H1 (cell line): ENCODE results near the gene RIMKLA. TPM values are rescaled to one million over a fixed set of nuclear protein-coding genes. Genes with fewer than 3 reads are reported as not detected.

Source experiments
- CTCF ChIA-PET: fragments of 300-600 bp; sonication (Branson Sonifier 250); formaldehyde crosslinking; loops from one replicate; lab custom pipeline; 2021; ENCODE audit not compliant: partially characterized antibody; lab: Charles Lee
- POLR2A ChIA-PET: fragments of 300-600 bp; sonication (Branson Sonifier 250); formaldehyde crosslinking; loops from one replicate; lab custom pipeline; 2021; ENCODE audit warnings: inconsistent platforms; ENCODE audit not compliant: partially characterized antibody; lab: Charles Lee
- DNase-seq, 2 experiments: peaks; one replicate each; pipeline versions ENCODE4 v3.0.0 to v3.0.0-alpha.2; 2010 to 2022; ENCODE audit warnings: low spot score in 2 of 2, low read depth in 1 of 2, mixed read lengths in 1 of 2
- FAIRE-seq: peaks from 2 replicates; lab custom pipeline; 2011; peaks lifted over from hg19 to GRCh38; lab: Jason Lieb, UNC
- H2AFZ ChIP-seq: 2 replicates; pipeline ENCODE4 v1.8.1; 2012; ENCODE audit warnings: low read length, inconsistent platforms
- H2AK5ac ChIP-seq: 2 replicates; pipeline ENCODE4 v1.6.1; 2013; ENCODE audit warnings: low read depth, low read length
- H2BK120ac ChIP-seq: replicated peaks from 2 replicates; pipeline ENCODE3; 2013; ENCODE audit warnings: low read depth, low read length, inconsistent platforms
- H2BK12ac ChIP-seq: 2 replicates; pipeline ENCODE4 v1.6.1; 2013; ENCODE audit warnings: low read depth, low read length
- H2BK15ac ChIP-seq: 2 replicates; pipeline ENCODE4 v1.6.1; 2013; ENCODE audit warnings: low read length
- H2BK20ac ChIP-seq: 2 replicates; pipeline ENCODE4 v1.6.1; 2013; ENCODE audit warnings: low read length
- H2BK5ac ChIP-seq: 2 replicates; pipeline ENCODE4 v1.6.1; 2013; ENCODE audit warnings: low read depth, low read length
- H3K14ac ChIP-seq: 2 replicates; pipeline ENCODE4 v1.6.1; 2013; ENCODE audit warnings: inconsistent platforms; ENCODE audit not compliant: insufficient read length
- H3K18ac ChIP-seq: 2 replicates; pipeline ENCODE4 v1.6.1; 2013; ENCODE audit warnings: low read length; ENCODE audit errors: extremely low read depth
- H3K23ac ChIP-seq: 2 replicates; pipeline ENCODE4 v1.6.1; 2013; ENCODE audit warnings: inconsistent platforms; ENCODE audit not compliant: insufficient read length
- H3K23me2 ChIP-seq: 2 replicates; pipeline ENCODE4 v1.6.1; 2013; ENCODE audit warnings: low read depth, low read length
- H3K27ac ChIP-seq: 2 replicates; pipeline ENCODE4 v1.6.1; 2011; ENCODE audit warnings: low read depth, low read length, inconsistent platforms
- H3K27me3 ChIP-seq, 4 experiments: replicated peaks in 1 of 4; 1 replicate in 1 of 4; 2 replicates in 3 of 4; pipeline versions ENCODE4 v1.6.1 to v1.8.1; 2011 to 2013; ENCODE audit warnings: low read length in 3 of 4, mild to moderate bottlenecking in 3 of 4, inconsistent platforms in 2 of 4, mixed read lengths in 2 of 4, moderate library complexity in 1 of 4; ENCODE audit not compliant: control insufficient read depth in 3 of 4, insufficient read depth in 3 of 4; ENCODE audit errors: extremely low read depth in 1 of 4
- H3K36me3 ChIP-seq, 4 experiments: 2 replicates each; pipeline versions ENCODE4 v1.6.1 to v1.8.1; 2011 to 2013; ENCODE audit warnings: mild to moderate bottlenecking in 4 of 4, low read length in 3 of 4, moderate library complexity in 2 of 4, control low read depth in 1 of 4, inconsistent platforms in 1 of 4; ENCODE audit not compliant: insufficient read depth in 4 of 4, control insufficient read depth in 2 of 4
- H3K4ac ChIP-seq: replicated peaks from 2 replicates; pipeline ENCODE3; 2013; ENCODE audit warnings: low read length, low read depth, mixed read lengths, inconsistent platforms; ENCODE audit not compliant: insufficient read length
- H3K4me1 ChIP-seq, 4 experiments: replicated peaks in 1 of 4; 1 replicate in 1 of 4; 2 replicates in 3 of 4; pipeline versions ENCODE4 v1.6.1 to v1.8.1; 2011 to 2013; ENCODE audit warnings: low read length in 3 of 4, inconsistent platforms in 2 of 4, mixed read lengths in 1 of 4; ENCODE audit not compliant: insufficient read depth in 4 of 4, control insufficient read depth in 3 of 4
- H3K4me2 ChIP-seq, 2 experiments: 2 replicates each; pipeline versions ENCODE4 v1.6.1 to v1.8.1; 2011 to 2013; ENCODE audit warnings: low read depth in 2 of 2, low read length in 2 of 2, control low read depth in 1 of 2, inconsistent platforms in 1 of 2, mild to moderate bottlenecking in 1 of 2; ENCODE audit not compliant: insufficient read depth in 1 of 2
- H3K4me3 ChIP-seq, 4 experiments: fragments of 200-600, 300-600 bp in 1 of 4; sonication (generic), shearing (Covaris generic), sonication (Bioruptor Twin) in 1 of 4; 2 replicates each; pipeline versions ENCODE4 v1.5.1 to v1.8.1; 2011 to 2016; ENCODE audit warnings: low read length in 4 of 4, low read depth in 3 of 4, control low read depth in 2 of 4, inconsistent platforms in 2 of 4, mild to moderate bottlenecking in 2 of 4, mixed read lengths in 1 of 4, moderate library complexity in 1 of 4; ENCODE audit not compliant: insufficient read depth in 2 of 4; ENCODE audit errors: extremely low read depth in 1 of 4
- H3K56ac ChIP-seq: replicated peaks from 2 replicates; pipeline ENCODE3; 2013; ENCODE audit warnings: low read depth, mild to moderate bottlenecking, mixed read lengths, low read length, inconsistent platforms; ENCODE audit not compliant: insufficient read length
- H3K79me1 ChIP-seq: 2 replicates; pipeline ENCODE4 v1.6.1; 2013; ENCODE audit warnings: low read depth, low read length, control low read depth
- H3K79me2 ChIP-seq, 2 experiments: 2 replicates each; pipeline versions ENCODE4 v1.6.1 to v1.8.1; 2012 to 2013; ENCODE audit warnings: low read length in 2 of 2, mild to moderate bottlenecking in 2 of 2, inconsistent platforms in 1 of 2; ENCODE audit not compliant: insufficient read depth in 2 of 2, control insufficient read depth in 1 of 2
- H3K9ac ChIP-seq, 4 experiments: replicated peaks in 1 of 4; 1 replicate in 1 of 4; 2 replicates in 3 of 4; pipeline versions ENCODE4 v1.6.1 to v1.8.1; 2011 to 2013; ENCODE audit warnings: low read depth in 3 of 4, low read length in 3 of 4, control low read depth in 2 of 4, mild to moderate bottlenecking in 2 of 4, moderate library complexity in 2 of 4, inconsistent platforms in 1 of 4; ENCODE audit errors: extremely low read depth in 1 of 4
- H3K9me3 ChIP-seq, 2 experiments: 2 replicates each; pipeline versions ENCODE4 v1.6.1 to v1.8.1; 2012 to 2013; ENCODE audit warnings: mild to moderate bottlenecking in 2 of 2, moderate library complexity in 2 of 2, control low read depth in 1 of 2, inconsistent platforms in 1 of 2, low read depth in 1 of 2, low read length in 1 of 2, mixed read lengths in 1 of 2; ENCODE audit not compliant: insufficient read depth in 2 of 2
- H4K20me1 ChIP-seq, 2 experiments: replicated peaks in 1 of 2; 2 replicates each; pipeline versions ENCODE3 to v1.8.1; 2011 to 2013; ENCODE audit warnings: inconsistent platforms in 2 of 2, low read length in 2 of 2, mild to moderate bottlenecking in 1 of 2; ENCODE audit not compliant: insufficient read depth in 2 of 2, control insufficient read depth in 1 of 2
- H4K5ac ChIP-seq: 2 replicates; pipeline ENCODE4 v1.6.1; 2013; ENCODE audit warnings: low read length, low read depth, mixed read lengths, inconsistent platforms; ENCODE audit not compliant: insufficient read length
- H4K8ac ChIP-seq: 2 replicates; pipeline ENCODE4 v1.8.0; 2013; ENCODE audit warnings: mild to moderate bottlenecking, moderate library complexity, low read length, inconsistent platforms; ENCODE audit not compliant: insufficient read depth; ENCODE audit errors: extremely low read depth
- H4K91ac ChIP-seq: replicated peaks from 2 replicates; pipeline ENCODE3; 2013; ENCODE audit warnings: low read length, mixed read lengths, inconsistent platforms; ENCODE audit not compliant: insufficient read length
- HDAC2 ChIP-seq, 2 experiments: fragments of 300-600 bp in 1 of 2; sonication (generic) in 1 of 2; IDR thresholded peaks; 2 replicates each; pipeline ENCODE4 v1.6.1; 2011 to 2012; ENCODE audit warnings: low read depth in 2 of 2, low read length in 2 of 2, mild to moderate bottlenecking in 2 of 2, moderate library complexity in 2 of 2, borderline replicate concordance in 1 of 2, inconsistent platforms in 1 of 2
- JUND ChIP-seq: IDR thresholded peaks from 2 replicates; pipeline ENCODE4 v1.6.1; 2011; ENCODE audit warnings: mild to moderate bottlenecking, improper control_type of control experiment, low read length
- PHF8 ChIP-seq: fragments of 200-600 bp; sonication (generic); conservative IDR thresholded peaks from 2 replicates; pipeline ENCODE4 v1.7.1; 2012; ENCODE audit warnings: low read depth, mild to moderate bottlenecking, inconsistent platforms, low read length, moderate library complexity
- SRF ChIP-seq: IDR thresholded peaks from 2 replicates; pipeline ENCODE4 v1.6.1; 2011; ENCODE audit warnings: mild to moderate bottlenecking, low read depth, low read length, moderate library complexity
- WGBS, 2 experiments: shearing (Covaris generic) in 1 of 2; methylation state at CpG; one replicate each; pipeline versions ENCODE4 v1.1.6 to v1.1.7; 2013 to 2015; ENCODE audit warnings: low lambda C conversion rate in 2 of 2, mixed read lengths in 2 of 2, inconsistent platforms in 1 of 2, low coverage in 1 of 2, missing lambda C conversion rate in 1 of 2; ENCODE audit not compliant: insufficient replicate concordance in 2 of 2, insufficient coverage in 1 of 2, insufficient read length in 1 of 2; ENCODE audit errors: extremely low coverage in 1 of 2, missing lambda C conversion rate in 1 of 2; 5-methylcytosine and 5-hydroxymethylcytosine counted together
- polyA plus RNA-seq, 7 experiments: library from polyadenylated mRNA; depleted of rRNA in 3 of 7; stranded (reverse) in 5 of 7; unstranded in 2 of 7; fragments of >200 nt in 5 of 7; fragments of 200-250 nt in 2 of 7; gene quantifications; 1 replicate in 5 of 7; 2 replicates in 1 of 7; 4 replicates in 1 of 7; pipeline versions ENCODE4 v1.2.1 to v1.2.3, GENCODE V29; 2011 to 2013; ENCODE audit warnings: missing spikeins in 2 of 7, mixed read lengths in 2 of 7
- total RNA-seq: library from RNA; stranded (reverse); fragmentation: NEBNext Ultra II Directional; extraction: Animal tissue kit (Norgen Biotek cat#: 25700); gene quantifications from 2 replicates; pipeline ENCODE4 v1.2.1, GENCODE V29; 2021

The RIMKLA gene
- total and polyA plus RNA-seq, 2 of the 8 experiments (the other 6 are each of a cell fraction or from before 2014, with no cell fraction given): 3.2 to 5.8 TPM

DNA sequence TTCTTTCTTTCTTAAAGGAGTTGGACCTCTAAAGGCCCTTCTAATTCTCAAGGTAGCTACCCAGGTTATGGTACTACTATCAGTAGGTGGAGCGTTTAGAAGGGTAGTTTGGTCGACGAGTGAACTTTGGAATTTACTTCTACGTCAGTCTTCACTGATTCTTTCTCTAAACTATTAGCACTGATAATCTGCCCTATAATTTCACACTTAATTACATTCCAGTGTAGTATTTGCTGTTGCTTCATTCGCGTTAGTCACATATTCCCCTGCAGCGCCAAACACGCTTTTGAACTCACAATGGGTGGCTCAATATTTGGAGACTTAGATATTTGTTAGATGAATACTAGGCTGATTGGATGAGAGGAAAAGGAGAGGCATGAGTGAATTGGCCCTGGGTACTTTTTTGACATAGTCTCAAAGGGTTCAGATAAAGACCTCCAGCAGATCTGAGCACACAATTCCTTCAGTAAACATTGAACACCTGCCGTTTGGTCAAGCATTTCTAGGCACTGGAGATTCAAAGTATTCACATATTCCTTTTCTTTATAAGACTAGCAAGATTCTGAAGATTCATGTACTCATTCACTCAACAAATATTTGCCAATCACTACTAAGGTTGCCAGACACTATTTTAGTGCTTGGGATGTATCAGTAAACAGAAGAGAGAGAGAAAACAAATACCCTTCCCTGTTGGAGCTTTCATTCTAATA lies 44.6 kb upstream of the RIMKLA start:
- H2BK12ac ChIP-seq: no peak overlapping the region
- no peak overlapping the region for H4K8ac ChIP-seq
- H3K14ac ChIP-seq: no peak overlapping the region
- H4K20me1 ChIP-seq: peaks cover 0 to 8% of the 10 kb centered on the region in 2 experiments
- no peaks in the 10 kb centered on the region for H3K79me1 ChIP-seq
- H2BK15ac ChIP-seq: no peak overlapping the region
- H3K36me3 ChIP-seq: no peaks in the 10 kb centered on the region
- no peak overlapping the region for H2BK5ac ChIP-seq
- ChIA-PET CTCF (interaction anchor here (0.9 kb wide), 1 partner anchor 161 kb away, joined by 3 read pairs; no protein-coding TSS in a partner anchor), POLR2A (interaction anchor here (0.7 to 0.9 kb wide), 3 partner anchors 346 to 844 kb away, joined by 3 read pairs; partner anchors contain the start of gene YBX1)
- H3K23me2 ChIP-seq: peaks cover 7% of the 10 kb centered on the region
- H3K9ac ChIP-seq: peak overlapping the region in 3 of 4 experiments; percentile 60 to 77 (median 72); a peak in 5 of 7 replicates
- H3K27ac ChIP-seq: peak overlapping the region; percentile 78
- no peaks in the 10 kb centered on the region for H3K9me3 ChIP-seq
- no peaks in the 10 kb centered on the region for H3K27me3 ChIP-seq
- no peak overlapping the region for H3K23ac ChIP-seq
- FAIRE-seq: no peak
- WGBS, 2 experiments: 18% methylated on average over 9 of the region's 9 CpGs; no CpG with 5 or more reads in 1 of the 2 experiments
- H4K5ac ChIP-seq: peak overlapping the region; percentile 57
- peak overlapping the region; percentile 57 for H4K91ac ChIP-seq
- peaks cover 2 to 9% (median 5%) of the 10 kb centered on the region in 4 experiments; a peak in 6 of 7 replicates for H3K4me1 ChIP-seq
- H3K4me2 ChIP-seq: peak overlapping the region; percentile 64 to 71
- 0 out of 2 replicates have a peak overlapping the region, but pooled peaks have one; percentile 46 for H2AFZ ChIP-seq
- TF ChIP-seq PHF8: 0 out of 2 replicates have a peak, but pooled peaks have one; percentile 15
- TF ChIP-seq JUND: no peak
- TF ChIP-seq HDAC2 (IDR thresholded peaks at IDR 0.05; ENCODE audit: borderline replicate concordance in 1 of 2, low read depth in 2 of 2, low read length in 2 of 2): no peak
- no peak for TF ChIP-seq SRF
- H3K56ac ChIP-seq: peak overlapping the region; percentile 59
- H3K4me3 ChIP-seq: peak overlapping the region; percentile 65 to 94 (median 82)
- H2AK5ac ChIP-seq: no peak overlapping the region
- no peak overlapping the region for H2BK20ac ChIP-seq
- H3K18ac ChIP-seq: no peak overlapping the region
- no peak for DNase-seq
- no peak overlapping the region for H2BK120ac ChIP-seq
- no peak overlapping the region for H3K4ac ChIP-seq
- peaks cover 25 to 36% of the 10 kb centered on the region in 2 experiments for H3K79me2 ChIP-seq
